DND-41 (cell line): ENCODE results near the gene DHCR24.

Experiments
- CTCF ChIP-seq: IDR thresholded peaks from 2 replicates; pipeline ENCODE4 v1.5.1; 2012; ENCODE audit warnings: borderline replicate concordance, low read length, moderate library complexity, mild to moderate bottlenecking; ENCODE audit not compliant: poor library complexity, severe bottlenecking; ENCODE audit errors: extremely low read depth
- EZH2 ChIP-seq: IDR thresholded peaks from 3 replicates; pipeline ENCODE4 v1.6.1; 2012; ENCODE audit warnings: borderline replicate concordance, low read depth, mild to moderate bottlenecking, moderate library complexity, low read length, inconsistent platforms; ENCODE audit not compliant: severe bottlenecking

GRCh38 chr1:54866801-54867716 is 19.9 kb downstream of the DHCR24 start:
- no peak for TF ChIP-seq CTCF
- TF ChIP-seq EZH2, result no peak
